Endodermal cell (in vitro differentiated cells): Measurements from ENCODE around the gene MELK. TPM values are rescaled to one million over a fixed set of nuclear protein-coding genes. Genes with fewer than 3 reads are reported as not detected.

Experiments used
- DNase-seq: peaks from one replicate; pipeline ENCODE4 v3.0.0-alpha.2; 2017
- H3K27ac ChIP-seq: 2 replicates; pipeline ENCODE4 v1.5.1; 2013; ENCODE audit warnings: mild to moderate bottlenecking, low read depth, low read length, moderate library complexity
- H3K27me3 ChIP-seq: 2 replicates; pipeline ENCODE4 v1.6.1; 2013; ENCODE audit warnings: mild to moderate bottlenecking, low read length, moderate library complexity; ENCODE audit not compliant: insufficient read depth, control insufficient read depth, poor library complexity, severe bottlenecking
- H3K36me3 ChIP-seq: 2 replicates; pipeline ENCODE4 v1.7.0; 2013; ENCODE audit warnings: mild to moderate bottlenecking, low read length, moderate library complexity; ENCODE audit not compliant: control insufficient read depth, insufficient read depth
- H3K4me1 ChIP-seq: one replicate; pipeline ENCODE4 v1.7.0; 2013; ENCODE audit warnings: low read length; ENCODE audit not compliant: control insufficient read depth, insufficient read depth
- H3K4me3 ChIP-seq: 2 replicates; pipeline ENCODE4 v1.5.1; 2013; ENCODE audit warnings: mild to moderate bottlenecking, low read length, moderate library complexity
- H3K9ac ChIP-seq: 2 replicates; pipeline ENCODE4 v1.6.1; 2013; ENCODE audit warnings: mild to moderate bottlenecking, low read length, moderate library complexity; ENCODE audit not compliant: poor library complexity, severe bottlenecking; ENCODE audit errors: extremely low read depth
- H3K9me3 ChIP-seq: 2 replicates; pipeline ENCODE4 v1.6.1; 2013; ENCODE audit warnings: mild to moderate bottlenecking, low read length, moderate library complexity; ENCODE audit not compliant: control insufficient read depth
- H3K27ac Mint-ChIP-seq: 2 replicates; pipeline ENCODE4 v1.8.0; 2020; ENCODE audit warnings: mixed read lengths
- H3K27me3 Mint-ChIP-seq: 2 replicates; pipeline ENCODE4 v1.8.0; 2021; ENCODE audit warnings: mild to moderate bottlenecking, mixed read lengths; ENCODE audit not compliant: insufficient read depth
- H3K36me3 Mint-ChIP-seq: 2 replicates; pipeline ENCODE4 v1.8.0; 2020; ENCODE audit warnings: low read depth, mixed read lengths
- H3K4me1 Mint-ChIP-seq: 2 replicates; pipeline ENCODE4 v1.8.0; 2020; ENCODE audit warnings: mixed read lengths
- H3K4me3 Mint-ChIP-seq: 2 replicates; pipeline ENCODE4 v1.8.0; 2020; ENCODE audit warnings: mild to moderate bottlenecking, moderate library complexity, mixed read lengths
- H3K9me3 Mint-ChIP-seq: 2 replicates; pipeline ENCODE4 v1.8.0; 2020; ENCODE audit warnings: mild to moderate bottlenecking, mixed read lengths
- WGBS, 2 experiments: methylation state at CpG; one replicate each; pipeline versions ENCODE4 v1.1.5 to v1.1.7; 2013; ENCODE audit warnings: missing lambda C conversion rate in 2 of 2, mixed read lengths in 1 of 2; ENCODE audit not compliant: insufficient coverage in 1 of 2, insufficient read length in 1 of 2; 5-methylcytosine and 5-hydroxymethylcytosine counted together
- total RNA-seq, 2 donors: library from RNA; stranded (reverse); fragmentation: NEBNext Ultra II Directional in 1 of 2; extraction: Animal tissue kit (Norgen Biotek cat#: 25700) in 1 of 2; gene quantifications; 2 replicates in 1 of 2; 3 replicates in 1 of 2; pipeline ENCODE4 v1.2.1, GENCODE V29; 2021
- TF ChIP-seq, protein P1 (sequence below): fragments of 200-600 bp; sonication (generic); conservative IDR thresholded peaks from 2 replicates; pipeline ENCODE4 v1.5.0; 2021; ENCODE audit warnings: antibody characterized with exemption, mild to moderate bottlenecking

Gene MELK
- total RNA-seq, 2 donors from 2014 or later: 45.6 to 88.9 TPM

- H3K27ac ChIP-seq: no peak overlapping the region
- H3K9me3 ChIP-seq: peaks cover 15% of the 10 kb centered on the region
- H3K4me3 ChIP-seq: no peak overlapping the region
- Mint-ChIP-seq H3K4me1 (no peaks in the 10 kb centered on the region), H3K27ac (no peak overlapping the region), H3K4me3 (no peak overlapping the region), H3K27me3 (no peaks in the 10 kb centered on the region), H3K9me3 (peaks cover 7% of the 10 kb centered on the region), H3K36me3 (peaks cover 56% of the 10 kb centered on the region)
- TF ChIP-seq, protein P1, sequence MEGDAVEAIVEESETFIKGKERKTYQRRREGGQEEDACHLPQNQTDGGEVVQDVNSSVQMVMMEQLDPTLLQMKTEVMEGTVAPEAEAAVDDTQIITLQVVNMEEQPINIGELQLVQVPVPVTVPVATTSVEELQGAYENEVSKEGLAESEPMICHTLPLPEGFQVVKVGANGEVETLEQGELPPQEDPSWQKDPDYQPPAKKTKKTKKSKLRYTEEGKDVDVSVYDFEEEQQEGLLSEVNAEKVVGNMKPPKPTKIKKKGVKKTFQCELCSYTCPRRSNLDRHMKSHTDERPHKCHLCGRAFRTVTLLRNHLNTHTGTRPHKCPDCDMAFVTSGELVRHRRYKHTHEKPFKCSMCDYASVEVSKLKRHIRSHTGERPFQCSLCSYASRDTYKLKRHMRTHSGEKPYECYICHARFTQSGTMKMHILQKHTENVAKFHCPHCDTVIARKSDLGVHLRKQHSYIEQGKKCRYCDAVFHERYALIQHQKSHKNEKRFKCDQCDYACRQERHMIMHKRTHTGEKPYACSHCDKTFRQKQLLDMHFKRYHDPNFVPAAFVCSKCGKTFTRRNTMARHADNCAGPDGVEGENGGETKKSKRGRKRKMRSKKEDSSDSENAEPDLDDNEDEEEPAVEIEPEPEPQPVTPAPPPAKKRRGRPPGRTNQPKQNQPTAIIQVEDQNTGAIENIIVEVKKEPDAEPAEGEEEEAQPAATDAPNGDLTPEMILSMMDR: no peak
- H3K9ac ChIP-seq: no peak overlapping the region
- peaks cover 81% of the 10 kb centered on the region for H3K36me3 ChIP-seq
- no peaks in the 10 kb centered on the region for H3K4me1 ChIP-seq
- 94 to 98% methylated on average over 7 to 8 of the region's 8 CpGs for WGBS, 2 experiments
- no peaks in the 10 kb centered on the region for H3K27me3 ChIP-seq
- DNase-seq: no peak
Observed at GRCh38 chr9:36676778-36677485, 104.2 kb downstream of the MELK start.

- H3K9me3 ChIP-seq: peaks cover 15% of the 10 kb centered on the region
- H3K27me3 ChIP-seq: no peaks in the 10 kb centered on the region
- H3K27me3 Mint-ChIP-seq: no peaks in the 10 kb centered on the region
- no peak overlapping the region for H3K4me3 Mint-ChIP-seq
- H3K36me3 ChIP-seq: peaks cover 74% of the 10 kb centered on the region
- no peak overlapping the region for H3K4me3 ChIP-seq
- H3K27ac ChIP-seq: no peak overlapping the region
- 88% methylated on average over 2 of the region's 2 CpGs; no CpG with 5 or more reads in 1 of the 2 experiments for whole genome bisulfite sequencing, 2 experiments
- H3K9me3 Mint-ChIP-seq: peaks cover 10% of the 10 kb centered on the region
- no peaks in the 10 kb centered on the region for H3K4me1 Mint-ChIP-seq
- DNase-seq: no peak
- no peaks in the 10 kb centered on the region for H3K4me1 ChIP-seq
- H3K36me3 Mint-ChIP-seq: peaks cover 58% of the 10 kb centered on the region
- H3K27ac Mint-ChIP-seq: no peak overlapping the region
- no peak overlapping the region for H3K9ac ChIP-seq
- TF ChIP-seq, protein P1: no peak
Observed at GRCh38 chr9:36677611-36678010, 104.9 kb downstream of the MELK start.

- 96% methylated on average over 2 of the region's 2 CpGs; no CpG with 5 or more reads in 1 of the 2 experiments for WGBS, 2 experiments
- H3K4me3 ChIP-seq: no peak overlapping the region
- H3K9me3 Mint-ChIP-seq: peaks cover 10% of the 10 kb centered on the region
- no peak overlapping the region for H3K27ac Mint-ChIP-seq
- no peaks in the 10 kb centered on the region for H3K27me3 Mint-ChIP-seq
- H3K36me3 Mint-ChIP-seq: peaks cover 56% of the 10 kb centered on the region
- no peaks in the 10 kb centered on the region for H3K27me3 ChIP-seq
- H3K4me1 ChIP-seq: no peaks in the 10 kb centered on the region
- H3K4me1 Mint-ChIP-seq: no peaks in the 10 kb centered on the region
- H3K27ac ChIP-seq: no peak overlapping the region
- TF ChIP-seq, protein P1: peak; percentile 36
- peaks cover 53% of the 10 kb centered on the region for H3K36me3 ChIP-seq
- no peak overlapping the region for H3K9ac ChIP-seq
- H3K4me3 Mint-ChIP-seq: no peak overlapping the region
- no peak for DNase-seq
- H3K9me3 ChIP-seq: peaks cover 15% of the 10 kb centered on the region
Observed at GRCh38 chr9:36679710-36680109, 107.0 kb downstream of the MELK start.
